ENCODE measurements around the gene EPHB2.

DNA sequence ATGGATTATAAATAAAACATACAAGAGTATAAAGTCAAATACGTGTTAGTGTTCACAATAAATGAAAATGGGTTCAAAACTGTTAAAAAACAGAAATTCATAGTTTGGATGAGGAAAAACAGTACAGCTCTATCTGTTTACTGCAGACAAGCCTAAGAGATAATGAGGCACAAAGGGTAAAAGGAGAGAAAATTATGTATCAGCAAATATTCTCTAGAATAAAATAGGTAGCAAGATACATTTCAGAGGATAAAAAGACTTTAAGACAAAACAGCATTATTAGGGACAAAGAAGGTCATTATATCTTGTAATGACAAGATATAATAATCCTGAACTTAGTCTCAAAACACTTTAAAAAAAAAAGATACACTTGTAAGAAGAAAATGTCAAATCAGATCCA is 123.1 kb downstream of the EPHB2 start:
- TF ChIP-seq POLR2A (IDR thresholded peaks at IDR 0.05; ENCODE audit: low read depth, low read length) (no peak), POLR2AphosphoS5 (IDR thresholded peaks at IDR 0.05; ENCODE audit: low read depth, low read length) (no peak), TAF1 (IDR thresholded peaks at IDR 0.05; ENCODE audit: low read depth, low read length) (no peak)
